Measurements from ENCODE around the gene PLEKHA4. TPM values are rescaled to one million over a fixed set of nuclear protein-coding genes. Genes with fewer than 3 reads are reported as not detected.

PLEKHA4 gene
- total and polyA plus RNA-seq, 9 of the 15 experiments (the other 6 are each of a cell fraction or from before 2014, with no cell fraction given), result 0.07 to 30.8 (median 11.4) TPM

GRCh38 chr19:48878196-48879024 lies 10.0 kb upstream of the PLEKHA4 start (continued):
- TF ChIP-seq ZBTB40 (IDR thresholded peaks at IDR 0.05) (peak; percentile 40; the same call in 1 of the 2 replicates), ZBTB40 (CRISPR knock-in tag; IDR thresholded peaks at IDR 0.05) (no peak), THAP12 (CRISPR knock-in tag; IDR thresholded peaks at IDR 0.05) (no peak), HCFC1 (IDR thresholded peaks at IDR 0.05; ENCODE audit: low read depth, low read length) (peak; percentile 47; the same call in 1 of the 2 replicates), CHD2 (IDR thresholded peaks at IDR 0.05; ENCODE audit: low read depth, low read length) (0 out of 2 replicates have a peak, but pooled peaks have one; percentile 45), ZNF143 (CRISPR knock-in tag; IDR thresholded peaks at IDR 0.05) (no peak), ZBTB9 (CRISPR knock-in tag; IDR thresholded peaks at IDR 0.05) (peak; percentile 34; the same call in 1 of the 2 replicates), SMAD3 (CRISPR knock-in tag; conservative IDR thresholded peaks at IDR 0.05) (peak; percentile 80), SP1 (CRISPR knock-in tag; IDR thresholded peaks at IDR 0.05) (peak; percentile 86), MBD2 (IDR thresholded peaks at IDR 0.05; ENCODE audit: borderline replicate concordance, low read depth) (peak; percentile 89), GATAD2B (IDR thresholded peaks at IDR 0.05; ENCODE audit: borderline replicate concordance) (no peak; the same call in 1 of the 2 replicates), ZNF217 (CRISPR knock-in tag; IDR thresholded peaks at IDR 0.05) (no peak), ARNT (IDR thresholded peaks at IDR 0.05) (peak; percentile 95 to 98), GABPB1 (CRISPR knock-in tag; IDR thresholded peaks at IDR 0.05) (peak; percentile 82), ZSCAN29 (IDR thresholded peaks at IDR 0.05) (no peak)
